ENCODE data around the gene MEX3A. TPM values are rescaled to one million over a fixed set of nuclear protein-coding genes. Genes with fewer than 3 reads are reported as not detected.
A peak's percentile ranks its signal among the peaks of the same experiment; 100 is the strongest.

Gene MEX3A
- total RNA-seq, 1 experiment from 2014 or later: 6.1 TPM

GRCh38 chr1:156100205-156100995, 18.1 kb upstream of the MEX3A start:
- Histone ChIP-seq H3K36me3 (ENCODE audit: control insufficient read depth in 1 of 2, insufficient read depth in 2 of 2, low read length in 2 of 2) (no peaks in the 10 kb centered on the region), H3K4me3 (replicated peaks in 1 of 2; ENCODE audit: low read depth in 1 of 2, low read length in 2 of 2) (no peak overlapping the region), H2AFZ (ENCODE audit: low read depth, low read length, poor library complexity, severe bottlenecking) (no peak overlapping the region), H3K4me2 (ENCODE audit: low read length) (peak overlapping the region; percentile 57), H3K9ac (ENCODE audit: low read length) (peak overlapping the region; percentile 34), H3K27me3 (ENCODE audit: insufficient read depth, low read length) (no peaks in the 10 kb centered on the region), H3K9me2 (ENCODE audit: insufficient read depth) (no peaks in the 10 kb centered on the region), H3K4me1 (ENCODE audit: control insufficient read depth in 1 of 2, insufficient read depth in 2 of 2, low read length in 2 of 2) (peaks cover 69 to 96% of the 10 kb centered on the region in 2 experiments), H3K79me2 (ENCODE audit: insufficient read depth, low read length) (0 out of 2 replicates have a peak, but pooled peaks cover 3% of the 10 kb centered on the region), H4K20me1 (ENCODE audit: insufficient read depth) (no peaks in the 10 kb centered on the region), H3K27ac (ENCODE audit: low read depth, low read length) (peak overlapping the region; percentile 3), H3K9me3 (ENCODE audit: control insufficient read depth in 1 of 2, insufficient read depth in 1 of 2, low read depth in 1 of 2, low read length in 2 of 2) (no peaks in the 10 kb centered on the region)
- DNase-seq (ENCODE audit: low read depth, low spot score) (no peak), ATAC-seq (no peak)
- intact Hi-C loops (cut with micrococcal nuclease): loop anchor here (1.0 kb wide), 1 partner anchor 30 kb away; no protein-coding TSS in a partner anchor
- no TSS peak for BruUV-seq (replicated peaks)
- ChIA-PET POLR2A (interaction anchor here (1.8 to 6.4 kb wide), 3 partner anchors 14 to 29 kb away, joined by 7 to 56 read pairs (median 25); partner anchors contain the start of gene LMNA), CTCF (interaction anchor here (1.0 to 7.6 kb wide), 4 partner anchors 13 to 29 kb away, joined by 3 to 189 read pairs (median 5); no protein-coding TSS in a partner anchor), RAD21 (ENCODE audit: low non-redundant PET in 1 of 2, low total read pairs in 2 of 2, uncharacterized antibody in 2 of 2, unreplicated experiment in 2 of 2) (interaction anchor here (0.6 to 6.2 kb wide), 5 partner anchors 22 to 129 kb away, joined by 3 to 43 read pairs (median 4); no protein-coding TSS in a partner anchor)
- TF ChIP-seq POLR2A (IDR thresholded peaks at IDR 0.05; ENCODE audit: borderline replicate concordance, extremely low read depth, insufficient read depth, insufficient read length) (no peak), FOSL1 (IDR thresholded peaks at IDR 0.05; ENCODE audit: low read depth) (no peak), MAX (IDR thresholded peaks at IDR 0.05) (no peak), CBX3 (IDR thresholded peaks at IDR 0.05; ENCODE audit: low read depth) (no peak), YY1 (IDR thresholded peaks at IDR 0.05; ENCODE audit: extremely low read depth, insufficient replicate concordance, low read depth, low read length) (no peak), ZNF274 (IDR thresholded peaks at IDR 0.05; ENCODE audit: low read depth, low read length) (no peak), SRF (IDR thresholded peaks at IDR 0.05; ENCODE audit: low read depth) (no peak), SIN3A (IDR thresholded peaks at IDR 0.05; ENCODE audit: low read depth) (no peak)
- TF ChIP-seq, protein P1, sequence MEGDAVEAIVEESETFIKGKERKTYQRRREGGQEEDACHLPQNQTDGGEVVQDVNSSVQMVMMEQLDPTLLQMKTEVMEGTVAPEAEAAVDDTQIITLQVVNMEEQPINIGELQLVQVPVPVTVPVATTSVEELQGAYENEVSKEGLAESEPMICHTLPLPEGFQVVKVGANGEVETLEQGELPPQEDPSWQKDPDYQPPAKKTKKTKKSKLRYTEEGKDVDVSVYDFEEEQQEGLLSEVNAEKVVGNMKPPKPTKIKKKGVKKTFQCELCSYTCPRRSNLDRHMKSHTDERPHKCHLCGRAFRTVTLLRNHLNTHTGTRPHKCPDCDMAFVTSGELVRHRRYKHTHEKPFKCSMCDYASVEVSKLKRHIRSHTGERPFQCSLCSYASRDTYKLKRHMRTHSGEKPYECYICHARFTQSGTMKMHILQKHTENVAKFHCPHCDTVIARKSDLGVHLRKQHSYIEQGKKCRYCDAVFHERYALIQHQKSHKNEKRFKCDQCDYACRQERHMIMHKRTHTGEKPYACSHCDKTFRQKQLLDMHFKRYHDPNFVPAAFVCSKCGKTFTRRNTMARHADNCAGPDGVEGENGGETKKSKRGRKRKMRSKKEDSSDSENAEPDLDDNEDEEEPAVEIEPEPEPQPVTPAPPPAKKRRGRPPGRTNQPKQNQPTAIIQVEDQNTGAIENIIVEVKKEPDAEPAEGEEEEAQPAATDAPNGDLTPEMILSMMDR (IDR thresholded peaks at IDR 0.05 in 2 of 3, conservative IDR thresholded peaks at IDR 0.05 in 1 of 3; ENCODE audit: borderline replicate concordance in 1 of 3, insufficient read depth in 1 of 3, low read depth in 2 of 3, low read length in 2 of 3): no peak
- TF ChIP-seq, protein P2, sequence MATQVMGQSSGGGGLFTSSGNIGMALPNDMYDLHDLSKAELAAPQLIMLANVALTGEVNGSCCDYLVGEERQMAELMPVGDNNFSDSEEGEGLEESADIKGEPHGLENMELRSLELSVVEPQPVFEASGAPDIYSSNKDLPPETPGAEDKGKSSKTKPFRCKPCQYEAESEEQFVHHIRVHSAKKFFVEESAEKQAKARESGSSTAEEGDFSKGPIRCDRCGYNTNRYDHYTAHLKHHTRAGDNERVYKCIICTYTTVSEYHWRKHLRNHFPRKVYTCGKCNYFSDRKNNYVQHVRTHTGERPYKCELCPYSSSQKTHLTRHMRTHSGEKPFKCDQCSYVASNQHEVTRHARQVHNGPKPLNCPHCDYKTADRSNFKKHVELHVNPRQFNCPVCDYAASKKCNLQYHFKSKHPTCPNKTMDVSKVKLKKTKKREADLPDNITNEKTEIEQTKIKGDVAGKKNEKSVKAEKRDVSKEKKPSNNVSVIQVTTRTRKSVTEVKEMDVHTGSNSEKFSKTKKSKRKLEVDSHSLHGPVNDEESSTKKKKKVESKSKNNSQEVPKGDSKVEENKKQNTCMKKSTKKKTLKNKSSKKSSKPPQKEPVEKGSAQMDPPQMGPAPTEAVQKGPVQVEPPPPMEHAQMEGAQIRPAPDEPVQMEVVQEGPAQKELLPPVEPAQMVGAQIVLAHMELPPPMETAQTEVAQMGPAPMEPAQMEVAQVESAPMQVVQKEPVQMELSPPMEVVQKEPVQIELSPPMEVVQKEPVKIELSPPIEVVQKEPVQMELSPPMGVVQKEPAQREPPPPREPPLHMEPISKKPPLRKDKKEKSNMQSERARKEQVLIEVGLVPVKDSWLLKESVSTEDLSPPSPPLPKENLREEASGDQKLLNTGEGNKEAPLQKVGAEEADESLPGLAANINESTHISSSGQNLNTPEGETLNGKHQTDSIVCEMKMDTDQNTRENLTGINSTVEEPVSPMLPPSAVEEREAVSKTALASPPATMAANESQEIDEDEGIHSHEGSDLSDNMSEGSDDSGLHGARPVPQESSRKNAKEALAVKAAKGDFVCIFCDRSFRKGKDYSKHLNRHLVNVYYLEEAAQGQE (IDR thresholded peaks at IDR 0.05; ENCODE audit: low read depth): no peak
